ENCODE results near the gene SH3PXD2B.
"Not testable (repeated sequence)": the region's sequence is repeated elsewhere in the genome, so short reads cannot be mapped to it uniquely, and the experiment has no call there.

Gene SH3PXD2B

DNA sequence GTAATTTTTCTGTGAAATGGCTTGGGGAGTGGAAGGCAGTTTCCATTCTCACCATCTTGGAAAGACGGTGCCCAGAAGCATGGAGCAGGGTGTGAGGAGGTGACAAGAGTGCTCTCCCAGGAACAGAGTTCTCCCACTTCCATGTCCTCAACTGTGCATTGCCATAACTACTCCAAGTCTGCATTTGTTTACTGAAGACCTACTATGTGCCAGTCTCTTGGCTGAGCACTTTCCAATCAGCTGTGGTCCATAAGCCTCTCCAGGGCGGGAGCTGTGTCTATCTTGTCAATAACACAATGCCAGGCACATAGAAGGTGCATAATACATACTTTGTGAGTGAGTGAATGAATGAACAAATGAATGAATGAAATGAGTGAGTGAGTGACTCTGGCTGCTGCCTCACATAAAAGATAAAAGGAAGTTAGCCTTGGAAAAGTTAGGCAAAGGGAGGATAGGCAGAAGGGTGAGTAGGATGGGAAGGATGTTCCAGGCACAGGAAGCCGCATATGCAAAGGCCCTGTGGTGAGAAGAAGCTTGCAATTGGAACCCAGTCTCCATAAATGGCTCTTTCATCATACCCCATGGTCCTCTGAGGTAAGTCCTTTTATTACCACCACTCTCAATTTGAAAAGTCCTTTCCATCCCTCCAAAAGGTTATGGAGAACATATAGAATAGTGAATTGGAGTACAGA, 31.3 kb upstream of the SH3PXD2B start:
- DNase-seq: no peak

DNA sequence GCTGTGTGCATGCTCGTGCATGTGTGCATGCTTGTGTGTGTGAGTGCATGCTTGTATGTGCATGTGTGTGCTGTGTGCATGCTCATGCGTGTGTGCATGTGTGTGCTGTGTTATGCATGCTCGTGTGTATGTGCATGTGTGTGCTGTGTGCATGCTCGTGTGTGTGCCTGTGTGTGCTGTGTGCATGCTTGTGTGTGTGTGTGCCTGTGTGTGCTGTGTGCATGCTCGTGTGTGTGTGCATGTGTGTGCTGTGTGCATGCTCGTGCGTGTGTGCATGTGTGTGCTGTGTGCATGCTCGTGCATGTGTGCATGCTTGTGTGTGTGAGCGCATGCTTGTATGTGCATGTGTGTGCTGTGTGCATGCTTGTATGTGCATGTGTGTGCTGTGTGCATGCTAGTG, 30.3 kb upstream of the SH3PXD2B start:
- no peak for DNase-seq

DNA sequence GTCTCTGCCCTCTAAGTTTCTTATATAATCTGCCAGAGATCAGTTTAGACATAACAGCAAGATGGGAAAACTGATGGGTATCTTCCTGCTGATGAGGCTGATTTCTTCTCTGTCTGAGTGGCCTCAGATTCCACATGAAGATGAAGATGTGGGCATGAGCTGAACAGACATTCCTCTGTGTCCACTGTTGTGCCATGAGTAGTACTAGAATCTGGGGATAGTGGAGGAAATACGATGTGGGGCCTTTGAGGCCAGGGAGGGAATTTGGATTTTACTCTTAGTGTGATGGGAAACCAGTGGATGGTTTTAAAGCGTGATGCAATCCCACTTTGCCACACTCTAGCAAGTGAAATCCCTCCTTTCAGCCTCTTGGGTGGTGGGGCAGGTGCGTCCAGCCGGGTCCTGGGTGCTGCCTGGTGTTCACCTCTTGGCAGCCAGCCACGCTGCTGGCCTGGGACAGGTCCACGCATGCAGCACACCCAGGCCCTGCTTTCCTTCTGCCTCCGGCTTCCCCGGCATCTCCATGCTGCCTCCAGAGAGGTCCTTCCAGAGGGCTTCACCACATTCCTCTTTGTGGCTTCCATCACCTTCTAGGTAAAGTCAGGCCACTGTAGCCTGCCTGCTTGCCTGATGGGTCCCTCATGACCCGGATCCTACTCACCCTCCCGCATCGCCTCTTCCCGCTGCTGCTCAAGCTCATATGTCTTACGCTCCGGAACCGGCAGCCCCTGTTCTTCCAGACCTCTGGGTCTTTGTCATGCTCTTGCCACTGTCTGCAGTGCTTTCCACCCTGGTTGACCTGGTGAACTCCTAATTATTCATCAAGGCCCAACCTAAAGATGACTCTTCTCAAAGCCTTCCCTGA, 28.1 kb upstream of the SH3PXD2B start:
- no peak for DNase-seq

DNA sequence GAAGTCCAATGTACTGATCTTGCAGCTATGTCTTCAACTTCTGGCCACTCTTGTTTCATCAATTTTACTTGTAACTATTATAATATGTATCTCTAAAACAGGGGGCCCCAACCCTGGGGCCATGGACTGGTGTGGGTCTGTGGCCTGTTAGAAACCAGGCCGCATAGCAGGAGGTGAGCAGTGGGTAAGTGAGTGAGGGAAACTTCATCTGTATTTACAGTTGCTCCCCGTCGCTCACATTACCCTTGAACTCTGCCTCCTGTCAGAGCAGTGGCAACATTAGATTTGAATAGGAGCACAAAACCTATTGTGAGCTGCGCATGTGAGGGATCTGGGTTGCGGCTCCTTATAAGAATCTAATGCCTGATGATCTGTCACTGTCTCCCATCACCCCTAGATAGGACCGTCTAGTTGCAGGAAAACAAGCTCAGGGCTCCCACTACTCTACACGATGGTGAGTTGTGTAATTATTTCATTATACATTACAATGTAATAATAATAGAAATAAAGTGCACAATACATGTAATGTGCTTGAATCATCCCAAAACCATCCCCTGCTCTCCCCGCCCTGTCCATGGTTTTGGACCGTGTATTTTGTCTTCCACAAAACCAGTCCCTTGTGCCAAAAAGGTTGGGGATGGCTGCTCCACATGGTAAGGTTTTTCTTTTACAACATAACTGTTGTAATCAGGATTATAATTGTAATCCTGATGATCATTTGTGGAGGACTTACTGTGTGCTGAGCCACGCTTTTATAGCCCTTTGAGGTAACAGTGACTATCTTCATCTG, 26.9 kb upstream of the SH3PXD2B start:
- DNase-seq: no peak

DNA sequence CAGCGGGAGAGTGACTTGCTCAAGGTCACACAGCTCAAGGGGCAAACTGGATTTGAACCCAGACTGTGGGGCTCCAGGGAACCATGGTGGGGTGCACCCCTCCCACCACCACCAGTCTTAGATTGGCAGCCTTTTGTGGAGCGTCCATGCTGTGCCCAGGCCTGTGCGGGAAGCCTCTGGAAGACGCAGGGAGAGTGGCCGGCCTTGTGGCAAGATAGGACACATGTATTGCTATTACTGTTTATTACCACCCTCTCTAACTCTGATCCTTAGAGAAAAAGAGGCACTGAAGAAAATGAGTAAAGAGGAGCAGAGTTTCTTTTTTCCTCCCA, 25.4 kb upstream of the SH3PXD2B start:
- no peak for DNase-seq

DNA sequence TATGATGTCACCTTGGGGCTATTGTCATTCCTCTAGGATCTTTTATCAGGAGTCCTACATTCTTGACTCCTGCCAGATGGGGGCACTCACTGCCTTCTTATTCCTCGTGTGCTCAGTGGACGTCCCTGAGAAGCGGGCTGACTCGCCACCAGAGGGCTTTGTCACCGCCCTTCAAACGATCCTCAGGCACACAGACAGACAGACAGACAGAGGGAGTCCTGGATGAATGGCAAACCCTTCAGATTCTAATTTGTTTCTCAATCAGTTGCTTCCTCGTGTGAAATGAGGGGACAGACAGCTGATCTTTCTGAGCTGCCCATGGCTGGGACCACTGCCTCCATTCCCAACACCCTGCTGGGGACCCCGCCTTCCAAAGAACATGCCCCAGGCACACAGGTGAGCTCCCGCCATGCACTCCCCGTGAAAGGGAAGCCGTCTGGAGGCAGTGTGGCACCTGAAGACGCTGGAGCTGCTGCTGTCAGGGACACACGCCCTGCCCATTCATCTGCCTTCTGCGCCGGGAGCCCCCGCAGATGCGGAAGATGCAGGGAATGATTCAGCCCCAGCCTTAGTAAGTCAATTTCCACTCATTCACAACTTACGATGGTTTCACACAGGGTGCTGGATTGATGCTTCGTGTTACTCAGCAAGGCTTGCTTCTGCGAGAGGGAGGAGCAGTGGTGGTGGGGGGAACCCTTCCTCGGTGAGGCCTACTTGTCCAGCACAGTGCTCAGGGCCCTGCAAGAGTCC, 24.9 kb upstream of the SH3PXD2B start:
- peak; percentile 82 for DNase-seq

DNA sequence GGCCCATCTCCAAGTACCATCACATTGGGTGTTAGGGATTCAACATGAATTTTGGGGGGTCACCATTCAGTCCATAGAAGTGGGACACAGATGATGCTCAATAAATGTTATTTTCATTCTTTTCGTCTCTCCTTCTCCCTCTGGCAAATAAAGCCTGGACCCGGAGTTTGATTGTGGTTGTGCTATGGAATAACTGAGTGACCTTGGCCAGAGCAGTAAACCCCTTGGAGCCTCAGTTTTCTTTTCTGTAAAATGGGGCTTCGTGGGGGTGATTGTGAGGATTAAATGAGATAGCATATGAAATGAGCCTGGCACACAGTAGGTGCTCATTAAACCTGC, 24.3 kb upstream of the SH3PXD2B start:
- not testable (repeated sequence) for DNase-seq

DNA sequence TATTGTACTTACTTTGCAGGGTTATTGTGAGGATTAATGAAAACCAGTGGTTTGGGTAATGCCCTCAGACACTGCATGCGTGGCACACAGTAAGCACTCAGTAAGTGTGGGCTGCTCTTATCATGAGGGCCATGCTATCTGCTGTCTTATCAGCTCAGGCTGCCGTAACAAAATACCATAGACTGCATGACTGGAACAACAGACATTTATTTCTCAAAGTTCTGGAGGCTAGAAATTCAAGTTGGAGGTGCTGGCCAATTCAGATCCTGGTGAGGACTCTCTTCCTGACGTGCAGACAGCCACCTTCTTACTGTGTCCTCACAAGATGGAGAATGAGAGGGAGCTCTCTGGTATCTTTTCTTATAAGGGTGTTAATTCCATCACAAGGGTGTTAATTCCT, 23.9 kb upstream of the SH3PXD2B start:
- DNase-seq: no peak

DNA sequence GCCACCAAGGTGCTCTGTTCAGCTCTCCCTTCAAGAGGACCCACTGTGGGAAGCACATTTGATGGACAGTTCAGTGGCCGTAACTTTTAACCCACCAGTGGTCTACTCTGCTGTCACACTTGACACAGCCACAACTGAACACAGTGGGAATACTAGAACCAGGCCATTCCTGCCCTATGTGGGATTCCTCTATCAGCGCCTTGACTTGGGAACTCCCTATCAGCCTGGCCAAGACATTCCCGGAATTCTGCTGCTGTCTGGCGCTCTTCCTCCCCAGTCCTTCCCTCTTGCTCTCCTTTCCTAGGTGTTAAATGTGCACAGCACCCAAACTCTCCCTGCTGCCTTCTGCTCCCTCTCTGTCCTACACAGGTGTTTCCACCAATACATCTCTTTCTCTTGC, 23.1 kb upstream of the SH3PXD2B start:
- DNase-seq: no peak

DNA sequence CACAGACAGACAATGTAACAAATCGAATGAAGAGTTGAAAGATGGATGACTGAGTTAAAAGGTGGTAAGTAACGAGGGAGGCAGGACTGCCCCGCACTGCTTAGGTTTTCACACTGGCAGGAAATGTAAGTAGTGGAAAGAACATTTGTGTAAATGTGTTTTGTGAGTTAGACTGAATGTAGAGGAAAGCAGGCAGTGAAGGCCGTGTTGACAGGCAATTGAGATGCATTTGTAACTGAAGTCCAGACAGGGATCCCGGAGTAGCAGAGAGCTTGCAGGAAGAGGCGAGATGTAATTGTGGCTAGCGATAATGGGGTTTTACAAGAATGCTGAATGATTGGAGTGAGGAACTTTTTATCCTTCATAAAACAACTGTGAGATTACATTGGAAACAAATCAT, 20.0 kb upstream of the SH3PXD2B start:
- no peak for DNase-seq

DNA sequence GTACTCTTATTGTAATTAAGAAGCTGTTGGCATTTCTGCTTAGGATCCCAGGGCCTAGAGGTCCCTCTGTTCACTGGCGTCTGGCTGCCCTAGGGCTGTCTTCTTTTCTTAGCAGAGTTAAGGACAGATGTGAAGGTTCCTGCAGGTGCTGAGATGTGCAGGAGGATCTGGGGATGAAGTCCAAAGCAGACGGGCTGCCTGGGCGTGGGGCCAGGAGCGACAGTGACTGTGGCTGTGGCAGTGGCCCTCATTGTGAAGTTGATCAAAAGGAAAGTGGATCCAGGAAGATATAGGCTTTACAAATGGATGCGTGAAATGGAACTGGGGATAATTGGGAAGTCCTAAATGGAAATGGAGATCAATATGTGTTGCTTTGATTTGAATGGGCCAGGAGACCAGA, 19.1 kb upstream of the SH3PXD2B start:
- DNase-seq: no peak

DNA sequence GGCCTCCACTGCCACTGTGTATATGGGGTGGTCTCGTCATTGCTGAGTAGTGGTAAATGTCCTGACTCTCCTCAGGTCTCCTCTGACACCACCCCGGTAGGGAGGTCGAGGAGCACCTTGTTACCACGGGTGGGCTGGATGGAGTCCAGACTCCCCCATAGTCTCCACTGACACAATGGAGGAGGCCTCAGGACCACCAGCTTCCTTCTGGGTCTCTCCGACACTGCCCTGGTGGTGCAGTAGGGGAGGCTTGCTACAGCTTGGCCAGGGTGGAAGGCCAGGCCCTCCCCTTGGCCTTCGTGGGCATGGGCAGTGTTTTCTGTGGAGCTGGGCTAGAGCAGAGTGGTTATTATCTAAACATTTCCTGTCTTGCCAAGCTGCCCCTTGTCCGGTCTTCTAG, 15.4 kb upstream of the SH3PXD2B start:
- DNase-seq: no peak

DNA sequence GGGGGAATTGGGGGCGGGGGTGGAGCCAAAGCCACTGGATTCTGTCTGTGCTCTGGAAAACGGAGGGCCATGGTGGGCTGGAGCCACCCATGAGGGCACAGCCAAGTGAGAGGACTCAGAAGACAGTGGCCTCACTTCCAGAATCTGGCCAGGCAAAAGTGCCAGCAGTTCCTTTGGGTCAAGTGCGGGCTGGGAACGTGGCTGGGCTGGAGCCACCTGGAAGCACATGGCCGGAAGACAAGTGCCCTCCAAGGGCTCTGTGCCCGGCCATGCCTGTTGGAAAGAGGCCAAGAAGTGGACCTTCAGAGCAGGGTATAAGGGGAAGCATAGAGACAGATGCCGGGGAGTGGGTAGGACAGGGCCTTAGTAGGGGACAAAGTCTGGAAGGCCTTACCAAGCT, 11.7 kb upstream of the SH3PXD2B start:
- no peak for DNase-seq

DNA sequence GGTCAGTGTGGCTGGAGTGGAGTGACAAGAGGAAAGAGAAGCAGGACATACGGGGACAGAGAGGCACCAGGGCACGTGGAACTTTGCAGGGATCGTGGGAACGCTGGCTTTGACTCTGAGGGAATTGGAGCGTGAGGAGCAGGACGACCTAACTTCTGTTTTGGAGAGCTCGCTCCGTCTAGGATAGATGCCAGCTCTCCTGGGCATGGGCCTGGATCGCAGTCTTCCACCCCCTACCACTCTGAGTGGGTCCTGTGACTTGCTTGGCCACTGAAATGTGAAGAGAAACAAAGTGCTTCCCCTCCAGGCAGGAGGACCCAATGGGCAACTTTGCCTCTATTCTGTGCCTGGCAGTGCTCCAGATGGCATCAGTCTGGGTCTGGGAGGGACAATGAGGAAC, 8.7 kb upstream of the SH3PXD2B start:
- DNase-seq: no peak

DNA sequence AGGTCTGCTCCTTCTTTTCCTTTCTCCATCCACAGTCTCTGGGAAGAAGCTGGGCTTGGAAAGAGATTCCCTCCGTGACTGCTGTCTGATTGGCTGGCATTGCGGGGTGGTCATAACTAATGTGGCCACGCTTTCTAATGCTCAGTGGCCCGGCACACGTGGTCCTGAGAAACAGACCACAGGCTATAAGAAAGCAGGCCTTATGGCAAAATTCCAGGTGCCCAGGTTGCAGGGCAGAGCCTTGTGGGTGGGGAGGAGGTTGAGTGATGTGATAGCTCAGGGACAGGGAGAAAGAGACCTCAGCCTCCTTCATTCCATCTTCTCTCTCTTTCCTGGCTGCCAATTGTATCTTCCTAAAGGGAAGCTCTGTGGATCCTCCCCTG, 5.4 kb upstream of the SH3PXD2B start:
- DNase-seq: no peak

DNA sequence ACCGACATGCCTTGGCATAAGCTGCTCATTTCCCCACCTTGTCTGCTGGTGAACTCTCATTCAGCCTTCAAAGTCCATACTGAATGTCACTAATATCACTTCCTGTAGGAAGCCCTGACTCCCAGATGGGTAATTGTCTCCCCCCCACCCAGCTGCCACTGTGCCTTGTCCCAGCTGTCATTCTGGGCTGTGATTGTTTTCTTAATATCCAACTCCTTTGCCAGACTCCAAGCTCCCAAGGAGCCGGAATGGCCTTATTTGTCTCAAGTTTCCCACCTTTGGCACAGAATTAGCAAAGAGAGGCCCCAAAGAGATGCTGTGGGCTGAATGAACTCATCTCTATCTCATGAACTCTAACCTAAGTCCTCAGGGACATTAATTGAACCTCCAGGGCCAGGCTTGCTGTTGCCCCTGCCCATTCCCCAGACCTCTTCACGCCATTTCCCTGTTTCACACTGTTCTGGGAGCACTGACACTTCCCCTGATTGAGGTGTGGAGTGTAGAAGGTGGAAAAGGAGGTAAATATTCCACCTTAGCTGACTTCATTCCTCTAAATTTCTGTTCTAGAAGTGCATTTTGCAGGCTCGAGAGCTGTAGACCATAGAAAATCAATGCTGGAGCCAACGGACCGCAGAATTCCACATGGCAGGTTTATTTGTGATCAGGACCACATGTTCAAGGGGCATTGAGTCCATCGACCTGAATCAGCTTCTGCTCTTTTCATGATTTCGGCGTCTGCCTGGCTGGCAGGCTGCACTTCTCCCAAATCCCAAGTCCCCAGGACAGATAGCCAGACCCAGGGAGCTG, 4.9 kb upstream of the SH3PXD2B start:
- DNase-seq: no peak

DNA sequence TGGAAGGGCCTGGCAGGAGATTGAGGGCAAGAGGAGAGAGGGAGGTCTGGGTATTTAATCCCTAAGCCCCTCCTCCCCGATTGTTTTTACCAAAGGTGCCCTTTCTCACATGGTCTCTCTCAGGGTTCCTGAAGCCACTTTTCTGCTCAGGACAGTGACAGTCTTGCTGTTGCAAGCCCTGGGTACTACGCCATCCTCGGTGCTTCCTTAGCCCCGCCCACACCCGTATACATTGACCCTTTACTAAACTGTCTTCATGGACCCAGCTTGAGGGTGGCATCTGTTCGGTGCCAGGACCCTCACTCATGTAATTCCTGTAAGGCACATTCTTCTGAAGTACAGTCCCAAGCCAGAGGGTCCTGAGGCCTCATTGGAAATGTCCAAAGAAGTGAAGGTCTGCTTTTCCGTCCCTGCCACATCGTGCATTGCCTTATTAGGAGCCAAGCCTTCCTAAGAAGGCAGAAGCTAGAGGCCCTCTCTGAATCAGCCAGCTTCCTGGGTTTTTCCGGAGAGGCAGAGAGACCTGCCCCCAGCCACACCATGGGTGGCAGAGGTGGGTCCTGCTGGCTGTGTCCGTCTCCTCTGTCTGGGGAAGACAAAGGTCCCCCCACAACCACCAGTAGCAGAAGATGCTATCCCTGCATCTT, 1.9 kb upstream of the SH3PXD2B start:
- DNase-seq: no peak

DNA sequence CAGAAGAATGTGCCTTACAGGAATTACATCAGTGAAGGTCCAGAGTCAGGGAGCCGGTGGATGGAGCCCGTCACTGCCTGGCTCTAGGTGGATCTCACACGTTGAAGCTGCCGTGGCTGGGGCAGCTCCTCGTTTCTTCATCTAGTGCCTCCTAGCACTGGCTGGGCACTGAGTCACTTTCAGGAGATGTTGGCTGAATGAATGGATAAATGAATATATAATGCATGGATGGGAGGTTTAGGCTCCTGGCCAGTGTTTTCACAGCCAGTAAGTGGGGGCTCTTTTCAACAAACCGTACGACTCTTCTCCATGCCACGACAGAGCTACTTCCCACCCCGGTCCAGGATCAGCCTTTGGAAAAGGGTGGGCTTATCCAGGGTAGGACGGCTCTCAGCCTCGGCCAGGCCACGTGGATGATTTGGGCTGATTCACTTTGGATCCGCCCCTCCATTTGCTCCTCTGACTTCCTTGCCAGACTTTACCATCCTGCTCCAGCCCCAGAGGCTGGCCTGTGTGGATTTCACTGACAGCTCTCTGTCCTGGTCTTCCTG, 1.3 kb upstream of the SH3PXD2B start:
- DNase-seq: no peak

DNA sequence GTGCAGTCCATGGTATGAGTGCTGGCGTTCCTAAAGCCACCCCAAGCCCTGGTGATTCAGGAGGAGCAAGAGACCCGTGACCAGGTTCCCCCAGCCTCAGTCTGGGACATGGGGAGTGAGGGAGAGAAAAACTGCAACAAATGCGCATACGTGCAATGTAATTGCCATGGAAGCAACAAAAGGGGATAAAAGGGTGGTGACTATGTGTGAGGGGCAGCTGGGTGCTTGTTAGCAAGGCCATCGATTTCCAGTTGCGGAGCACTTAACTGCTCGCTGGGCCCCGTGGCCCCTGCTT, 709 bp upstream of the SH3PXD2B start:
- DNase-seq: no peak

DNA sequence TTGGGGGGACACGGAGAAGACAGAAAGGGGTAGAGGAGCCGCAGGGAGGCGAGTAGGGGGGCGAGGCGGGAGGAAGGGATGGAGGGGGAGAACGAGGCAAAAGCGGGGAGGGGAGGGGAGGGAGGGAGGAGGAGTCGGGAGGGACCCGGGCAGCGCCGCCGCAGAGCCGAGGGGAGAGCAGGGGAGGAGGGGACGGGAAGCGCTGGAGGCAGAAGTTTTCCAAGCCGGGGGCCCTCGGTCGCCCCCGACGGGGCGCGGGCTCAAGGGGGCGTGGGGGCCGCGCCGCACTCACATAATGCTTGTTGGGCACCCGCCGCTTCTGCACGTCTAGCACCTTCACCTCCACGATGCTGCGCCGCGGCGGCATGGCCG, 353 bp downstream of the SH3PXD2B start:
- DNase-seq: no peak

DNA sequence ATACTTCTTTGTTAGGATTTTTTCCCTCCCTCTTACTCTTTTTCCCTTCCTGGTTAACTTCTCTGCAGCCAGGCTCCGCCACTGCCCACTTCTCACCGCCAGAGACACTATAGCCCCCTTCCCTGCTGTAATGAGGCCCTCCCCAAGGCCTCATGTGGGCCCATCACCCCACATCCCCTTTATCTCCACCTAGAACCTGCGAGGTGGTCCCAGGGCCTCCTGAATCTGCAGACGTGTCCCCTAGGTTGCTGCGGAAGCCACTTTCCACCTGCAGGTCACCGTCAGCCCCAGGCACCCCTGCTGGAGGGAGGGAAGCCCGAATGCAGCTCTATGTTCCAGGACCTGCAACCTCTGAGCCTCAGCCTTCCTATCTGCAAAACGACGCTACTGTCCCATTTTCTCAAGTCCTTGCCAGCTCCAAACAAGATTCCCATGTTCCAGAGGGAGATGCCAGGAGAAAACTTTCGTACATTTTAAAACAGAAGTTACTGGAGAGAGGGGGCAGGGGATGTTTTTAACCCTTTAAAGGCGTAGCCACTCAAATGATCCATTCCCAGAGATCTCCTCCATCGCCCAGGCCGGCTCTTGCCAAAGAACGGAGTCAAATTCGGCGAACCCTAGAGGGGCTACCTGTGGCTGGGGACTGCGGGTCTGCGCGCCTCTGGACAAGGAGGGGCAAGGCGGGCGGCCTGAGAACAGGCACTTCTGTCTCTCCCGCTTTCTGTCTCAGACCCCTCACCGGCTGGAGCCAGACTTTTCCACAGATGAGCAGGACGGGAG, 929 bp downstream of the SH3PXD2B start:
- DNase-seq: no peak
